Fibroblast of skin of left quadriceps (primary cell): ENCODE data around the gene DNAH12.

ENCODE experiments used
- DNase-seq, 2 experiments: peaks; one replicate each; pipeline ENCODE4 v3.0.0-alpha.2; 2013; ENCODE audit warnings: low read depth in 2 of 2

The DNAH12 gene

GRCh38 chr3:57544181-57545125, at the start of gene DNAH12:
TSS of gene DNAH12 (minus strand) at chr3:57544344. CDS start at chr3:57542870, 1,474 bp downstream.
- no peak for DNase-seq

- no peak for DNase-seq
Observed at GRCh38 chr3:57592306-57592705, 48.2 kb upstream of the DNAH12 start.

GRCh38 chr3:57587905-57588304, 43.8 kb upstream of the DNAH12 start:
- no peak for DNase-seq

GRCh38 chr3:57586778-57587177, 42.6 kb upstream of the DNAH12 start:
- no peak for DNase-seq

- no peak for DNase-seq
Observed at GRCh38 chr3:57583544-57583943, 39.4 kb upstream of the DNAH12 start.

GRCh38 chr3:57582474-57583168, 38.5 kb upstream of the DNAH12 start:
- DNase-seq: no peak

- no peak for DNase-seq
Observed at GRCh38 chr3:57577801-57578200, 33.7 kb upstream of the DNAH12 start.

GRCh38 chr3:57575966-57576626, 32.0 kb upstream of the DNAH12 start:
- no peak for DNase-seq

GRCh38 chr3:57572096-57572495, 28.0 kb upstream of the DNAH12 start:
- no peak for DNase-seq

GRCh38 chr3:57570878-57571277, 26.7 kb upstream of the DNAH12 start:
- DNase-seq: no peak

- no peak for DNase-seq
Observed at GRCh38 chr3:57569859-57570450, 25.8 kb upstream of the DNAH12 start.

GRCh38 chr3:57559526-57559925, 15.4 kb upstream of the DNAH12 start:
- DNase-seq: peak; percentile 11 to 18

- no peak for DNase-seq
Observed at GRCh38 chr3:57557085-57557537, 13.0 kb upstream of the DNAH12 start.

- DNase-seq: no peak
Observed at GRCh38 chr3:57556459-57557084, 12.4 kb upstream of the DNAH12 start.

- peak; percentile 78 to 80 for DNase-seq
Observed at GRCh38 chr3:57555738-57556458, 11.8 kb upstream of the DNAH12 start, which contains the start of gene PDE12. TSS of gene PDE12 (plus strand) at chr3:57556274. CDS start at chr3:57556380, 106 bp downstream.

GRCh38 chr3:57555306-57555705, 11.2 kb upstream of the DNAH12 start:
- no peak for DNase-seq

- DNase-seq: no peak
Observed at GRCh38 chr3:57546616-57547015, 2.5 kb upstream of the DNAH12 start.

- no peak for DNase-seq
Observed at GRCh38 chr3:57545636-57546268, 1.6 kb upstream of the DNAH12 start.

GRCh38 chr3:57538465-57538864, 5.7 kb downstream of the DNAH12 start:
- DNase-seq: no peak

- no peak for DNase-seq
Observed at GRCh38 chr3:57530071-57530608, 14.0 kb downstream of the DNAH12 start.
